ENCODE data around the gene COA1.

Gene COA1

DNA sequence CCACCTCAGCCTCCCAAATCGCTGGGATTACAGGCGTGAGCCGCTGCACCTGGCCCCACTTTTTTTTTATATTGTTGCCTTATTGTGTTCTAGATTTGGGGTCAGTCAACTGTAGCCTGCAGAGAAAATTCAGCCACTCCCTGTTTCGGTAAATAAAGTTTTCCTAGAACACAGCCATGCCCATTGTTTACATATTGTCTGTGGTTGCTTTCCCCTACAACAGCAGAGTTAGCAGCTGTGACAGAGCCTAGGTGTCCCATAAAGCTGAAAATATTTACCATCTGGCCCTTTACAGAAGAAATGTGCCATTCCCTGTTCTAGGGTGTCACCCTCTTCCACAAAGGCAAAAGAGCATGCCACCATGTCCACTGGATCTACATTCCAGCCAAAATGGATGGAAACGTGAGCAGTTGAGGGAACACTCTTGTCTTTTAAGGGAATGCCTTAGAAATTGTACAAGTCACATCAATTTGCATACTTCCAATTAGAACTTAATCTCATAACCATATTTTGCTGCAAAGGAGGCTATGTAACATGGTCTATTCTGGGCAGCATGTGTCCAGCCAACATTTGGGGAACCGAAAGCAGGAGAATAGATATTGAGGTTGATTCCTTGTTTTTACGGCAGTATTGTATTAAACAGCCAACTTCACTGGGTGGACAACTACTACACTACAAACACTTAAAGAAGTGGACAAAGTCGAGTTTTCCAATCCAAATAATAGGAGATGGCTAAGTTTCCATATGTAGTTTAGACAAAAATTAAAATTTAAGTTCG lies 18.2 kb upstream of the COA1 start:
- TF ChIP-seq GATA2 (IDR thresholded peaks at IDR 0.05; ENCODE audit: low read depth, low read length) (no peak), GATA3 (IDR thresholded peaks at IDR 0.05; ENCODE audit: low read depth, low read length) (no peak)

DNA sequence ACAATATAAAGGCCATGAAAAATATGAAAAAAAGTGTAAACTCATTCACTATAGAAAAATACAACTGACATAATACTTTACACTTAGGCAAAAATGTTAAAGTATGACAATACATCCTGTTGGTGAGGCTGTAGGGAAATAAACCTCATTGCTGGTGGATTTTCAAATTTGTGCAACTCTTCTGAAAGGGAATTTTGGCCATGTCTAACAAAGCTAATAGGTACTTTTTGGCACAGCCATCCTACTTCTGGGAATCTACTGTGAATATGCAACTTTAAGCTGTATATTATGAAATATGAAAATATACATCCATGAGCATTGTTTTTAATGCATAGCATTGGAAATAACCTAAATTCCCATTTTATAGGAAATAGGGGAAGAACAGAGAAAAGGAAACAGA lies 13.4 kb upstream of the COA1 start:
- TF ChIP-seq GATA3 (IDR thresholded peaks at IDR 0.05; ENCODE audit: low read depth, low read length): no peak
- no peak for TF ChIP-seq GATA2 (IDR thresholded peaks at IDR 0.05; ENCODE audit: low read depth, low read length)

DNA sequence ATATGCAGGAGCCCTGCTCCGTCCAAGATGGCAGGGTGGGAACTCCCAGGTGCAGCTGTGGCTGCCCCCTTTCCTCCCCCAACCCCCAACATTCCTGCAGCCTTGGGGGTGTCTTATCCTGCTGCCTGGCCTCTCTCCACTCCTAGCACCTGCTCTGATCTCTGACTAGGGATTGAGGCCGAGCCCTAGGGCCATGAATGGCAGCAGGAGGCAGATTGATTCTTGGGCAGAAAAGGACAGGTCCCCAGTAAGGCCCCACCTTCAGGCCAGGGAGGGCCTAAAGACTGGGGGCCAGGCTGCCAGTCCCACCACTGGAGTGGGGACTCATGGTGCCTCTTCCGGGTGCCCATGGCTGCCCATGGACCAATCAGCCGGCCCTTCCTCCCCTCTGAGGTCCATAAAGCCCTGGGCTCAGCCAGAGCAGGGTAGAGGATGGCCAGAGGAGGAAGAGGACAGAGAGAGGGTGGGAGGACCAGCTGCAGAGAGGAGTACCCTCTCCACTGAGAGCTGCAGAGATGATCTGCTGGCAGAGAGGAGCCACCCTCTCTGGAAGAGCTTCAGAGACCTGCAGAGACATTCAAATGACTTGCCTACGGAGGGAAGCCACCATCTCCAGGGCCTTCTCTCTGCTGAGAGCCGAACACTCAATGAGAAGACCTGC lies 8.3 kb upstream of the COA1 start:
- TF ChIP-seq GATA3 (IDR thresholded peaks at IDR 0.05; ENCODE audit: low read depth, low read length) (no peak), GATA2 (IDR thresholded peaks at IDR 0.05; ENCODE audit: low read depth, low read length) (no peak)

DNA sequence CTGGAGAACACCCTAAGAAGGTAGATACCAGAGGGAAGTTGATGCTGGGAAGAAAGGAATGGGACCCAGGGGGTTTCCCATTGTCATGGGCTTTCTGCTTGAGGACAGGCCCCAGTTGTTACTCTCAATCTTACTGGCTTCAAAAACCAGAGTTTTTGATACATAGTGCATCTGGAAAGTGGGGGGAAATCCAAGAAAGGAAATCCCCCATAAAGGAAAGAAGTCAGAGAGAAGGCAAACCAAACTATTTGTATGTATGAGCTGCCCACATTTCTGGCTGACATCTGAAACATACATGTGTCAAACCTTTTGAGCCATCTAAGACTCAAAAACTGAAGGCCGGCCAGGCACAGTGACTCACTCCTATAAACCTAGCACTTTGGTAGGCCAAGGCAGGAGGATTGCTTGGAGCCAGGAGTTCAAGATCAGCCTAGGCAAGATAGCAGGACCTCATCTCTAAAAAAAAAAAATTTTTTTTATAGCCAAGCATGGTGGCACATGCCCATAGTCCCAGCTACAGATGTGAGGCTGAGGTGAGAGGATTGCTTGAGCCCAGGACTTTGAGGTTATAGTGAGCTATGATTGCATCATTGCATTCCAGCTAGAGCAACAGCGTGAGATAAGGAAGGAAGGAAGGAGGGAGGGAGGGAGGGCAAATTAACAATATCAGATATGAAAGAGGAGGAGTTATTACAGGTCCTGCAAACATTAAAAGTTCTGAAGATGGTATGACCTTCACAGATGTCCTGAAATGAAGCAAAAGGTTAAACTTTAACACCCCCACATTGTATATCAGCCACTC lies 6.7 kb upstream of the COA1 start:
- TF ChIP-seq GATA3 (IDR thresholded peaks at IDR 0.05; ENCODE audit: low read depth, low read length) (no peak), GATA2 (IDR thresholded peaks at IDR 0.05; ENCODE audit: low read depth, low read length) (no peak)

DNA sequence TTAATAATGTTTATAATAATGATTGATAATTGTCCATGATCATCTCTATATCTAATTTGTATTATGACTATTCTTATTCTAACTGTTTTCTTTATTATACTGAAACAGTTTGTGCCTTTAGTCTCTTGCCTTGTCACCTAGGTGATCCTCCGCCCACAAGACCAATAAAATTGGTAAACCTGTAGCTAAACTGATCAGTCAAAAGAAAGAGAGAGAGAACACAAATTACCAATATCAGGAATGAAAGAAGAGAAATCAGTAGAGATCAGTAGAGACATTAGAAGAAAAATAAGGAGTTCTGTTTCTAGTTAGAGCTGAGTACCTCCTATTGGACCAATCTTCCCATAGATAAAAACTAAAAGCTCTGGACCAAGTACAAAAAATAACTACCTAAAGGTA lies 6.1 kb upstream of the COA1 start:
- TF ChIP-seq GATA3 (IDR thresholded peaks at IDR 0.05; ENCODE audit: low read depth, low read length) (no peak), GATA2 (IDR thresholded peaks at IDR 0.05; ENCODE audit: low read depth, low read length) (no peak)

DNA sequence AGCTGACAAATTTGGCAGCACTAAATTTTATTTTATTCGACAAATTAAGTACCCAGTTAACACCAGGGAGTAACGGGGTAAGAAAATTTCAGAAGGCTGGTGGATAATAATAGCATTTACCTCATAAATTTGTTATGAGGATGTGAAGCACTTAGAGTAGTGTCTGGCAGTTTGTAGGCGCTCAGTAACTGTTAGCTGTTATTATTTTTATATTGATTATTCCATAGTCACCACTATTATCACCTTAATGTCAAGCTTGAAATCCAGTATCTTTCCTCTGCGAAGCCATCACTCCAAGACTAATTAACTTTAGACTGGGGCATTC lies 563 bp upstream of the COA1 start:
- no peak for TF ChIP-seq GATA3 (IDR thresholded peaks at IDR 0.05; ENCODE audit: low read depth, low read length)
- TF ChIP-seq GATA2 (IDR thresholded peaks at IDR 0.05; ENCODE audit: low read depth, low read length): no peak

DNA sequence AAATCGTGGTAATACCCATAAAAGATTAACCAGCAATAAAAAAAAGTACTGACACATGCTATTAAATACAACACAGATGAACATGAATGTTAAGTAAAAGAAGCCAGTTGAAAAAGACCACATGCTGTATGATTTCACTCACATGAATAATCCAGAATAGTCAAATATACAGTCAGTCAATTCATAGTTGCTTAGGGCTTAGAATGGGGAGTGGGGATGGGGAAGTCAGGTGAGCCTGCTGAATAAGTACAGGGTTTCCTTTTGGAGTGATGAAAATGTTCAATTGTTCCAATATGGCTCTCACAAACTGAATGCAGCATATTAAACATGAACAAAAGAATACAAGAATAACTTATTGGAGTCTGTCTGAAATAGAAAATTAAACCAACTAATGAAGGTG lies 1.8 kb downstream of the COA1 start:
- TF ChIP-seq GATA2 (IDR thresholded peaks at IDR 0.05; ENCODE audit: low read depth, low read length) (no peak), GATA3 (IDR thresholded peaks at IDR 0.05; ENCODE audit: low read depth, low read length) (no peak)

DNA sequence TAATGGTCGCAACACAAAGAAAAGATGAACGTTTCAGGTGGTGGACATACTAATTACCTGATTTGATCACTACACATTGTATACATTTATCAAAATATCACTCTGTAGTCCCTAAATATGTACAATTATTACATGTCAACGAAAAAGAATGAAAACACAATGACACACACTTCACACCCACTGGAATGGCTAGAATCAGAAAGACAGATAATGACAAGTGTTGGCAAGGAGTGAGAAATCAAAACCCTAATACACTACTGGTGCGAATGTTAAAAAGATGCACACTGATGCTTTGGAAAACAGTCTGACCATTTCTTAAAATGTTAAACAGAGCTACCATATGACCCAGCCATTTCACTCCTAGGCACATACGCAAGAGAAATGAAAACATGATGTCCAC lies 2.3 kb downstream of the COA1 start:
- TF ChIP-seq GATA3 (IDR thresholded peaks at IDR 0.05; ENCODE audit: low read depth, low read length) (no peak), GATA2 (IDR thresholded peaks at IDR 0.05; ENCODE audit: low read depth, low read length) (no peak)

DNA sequence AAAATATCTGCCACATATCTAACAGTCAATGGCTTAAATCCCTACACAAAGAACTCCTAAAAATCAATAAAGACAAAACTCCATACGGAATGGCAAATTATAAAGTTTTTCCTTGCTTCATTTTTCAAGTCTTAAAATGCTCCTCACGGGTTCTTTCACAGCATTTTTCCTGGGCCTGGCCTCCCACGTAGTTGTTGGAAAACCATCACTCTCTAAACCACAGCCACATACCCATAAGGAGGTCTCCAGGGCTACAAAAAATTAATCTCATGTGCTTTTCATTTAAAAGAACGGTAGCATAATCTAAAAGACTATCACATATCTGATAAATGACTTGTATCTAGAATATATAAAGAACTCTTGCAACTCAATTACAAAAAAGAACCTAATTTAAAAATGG lies 2.9 kb downstream of the COA1 start:
- no peak for TF ChIP-seq GATA2 (IDR thresholded peaks at IDR 0.05; ENCODE audit: low read depth, low read length)
- TF ChIP-seq GATA3 (IDR thresholded peaks at IDR 0.05; ENCODE audit: low read depth, low read length): no peak

DNA sequence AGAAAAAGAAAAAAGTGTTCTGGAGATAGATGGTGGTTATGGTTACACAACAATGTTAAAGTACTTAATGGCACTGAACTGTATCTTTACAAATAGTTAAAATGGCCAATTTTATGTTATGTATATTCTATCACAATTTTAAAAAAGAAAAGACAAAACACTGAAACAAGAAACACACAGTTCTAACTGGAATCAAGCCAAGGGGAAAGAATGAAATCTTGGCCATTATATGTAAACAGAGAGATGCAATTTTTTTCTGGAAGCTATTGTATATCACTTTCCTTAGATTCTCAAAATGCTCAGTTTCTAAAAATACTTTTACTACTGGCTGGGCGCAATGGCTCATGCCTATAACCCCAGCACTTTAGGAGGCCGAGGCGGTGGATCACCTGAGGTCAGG lies 4.1 kb downstream of the COA1 start:
- TF ChIP-seq GATA3 (IDR thresholded peaks at IDR 0.05; ENCODE audit: low read depth, low read length): no peak
- no peak for TF ChIP-seq GATA2 (IDR thresholded peaks at IDR 0.05; ENCODE audit: low read depth, low read length)

DNA sequence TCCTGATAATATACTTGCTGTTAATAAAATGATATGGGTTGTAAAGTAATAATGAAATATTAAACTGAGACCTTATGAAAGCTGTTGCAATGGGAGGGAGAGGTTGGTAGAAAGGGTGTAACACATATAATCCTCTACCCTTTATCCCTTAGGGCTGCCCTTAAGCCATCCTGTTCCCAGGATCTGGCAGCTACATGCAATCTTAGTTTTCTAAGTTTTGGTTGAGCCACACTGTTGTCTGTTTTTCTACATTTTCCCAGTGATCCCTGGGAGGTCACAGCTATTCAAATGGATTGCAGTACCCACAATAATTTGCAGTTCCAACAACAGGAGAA lies 6.3 kb downstream of the COA1 start:
- TF ChIP-seq GATA3 (IDR thresholded peaks at IDR 0.05; ENCODE audit: low read depth, low read length): no peak
- TF ChIP-seq GATA2 (IDR thresholded peaks at IDR 0.05; ENCODE audit: low read depth, low read length): no peak

DNA sequence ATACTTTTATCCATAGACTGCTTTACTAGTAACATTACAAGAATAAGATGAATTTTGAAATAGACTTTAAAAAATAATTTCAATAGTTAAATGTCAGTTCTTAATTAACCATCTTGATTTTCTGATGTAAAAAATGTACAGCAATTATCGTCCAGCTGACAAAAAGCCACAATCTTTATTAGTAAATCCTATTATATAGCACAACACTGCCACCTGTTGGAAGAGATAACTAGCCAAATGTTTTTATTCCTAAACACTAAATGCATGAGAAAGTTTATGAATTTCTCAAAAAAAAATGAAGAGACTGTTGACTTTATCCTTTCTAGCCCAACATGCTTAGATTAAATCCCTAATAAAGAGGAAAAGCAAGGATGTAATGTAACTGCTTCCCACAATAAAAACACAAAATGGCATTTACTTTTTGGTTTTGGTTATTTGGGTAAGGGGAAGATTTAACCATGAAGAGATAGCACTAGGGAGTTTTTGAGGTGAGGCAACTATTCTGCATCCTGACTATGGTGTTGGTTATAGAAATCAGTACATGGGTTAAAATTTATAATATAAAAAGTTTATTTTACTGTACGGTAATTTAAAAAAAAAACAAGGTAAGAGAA lies 8.0 kb downstream of the COA1 start:
- TF ChIP-seq GATA3 (IDR thresholded peaks at IDR 0.05; ENCODE audit: low read depth, low read length) (no peak), GATA2 (IDR thresholded peaks at IDR 0.05; ENCODE audit: low read depth, low read length) (no peak)

DNA sequence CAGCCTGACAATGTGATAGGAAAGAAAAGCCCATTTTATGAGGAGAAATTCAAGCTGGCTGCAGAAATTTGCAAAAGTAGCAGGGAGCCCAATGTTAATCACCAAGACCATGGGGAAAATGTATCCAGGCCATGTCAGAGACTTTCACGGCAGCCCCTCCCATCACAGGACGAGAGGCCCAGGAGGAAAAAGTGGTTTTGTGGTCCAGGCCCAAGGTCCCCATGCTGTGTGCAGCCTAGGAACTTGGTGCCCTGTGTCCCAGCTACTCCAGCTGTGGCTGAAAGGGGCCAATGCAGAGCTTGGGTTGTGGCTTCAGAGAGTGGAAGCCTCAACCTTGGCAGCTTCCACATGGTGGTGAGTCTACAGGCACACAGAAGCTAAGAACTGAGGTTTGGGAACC lies 12.7 kb downstream of the COA1 start:
- no peak for TF ChIP-seq GATA2 (IDR thresholded peaks at IDR 0.05; ENCODE audit: low read depth, low read length)
- no peak for TF ChIP-seq GATA3 (IDR thresholded peaks at IDR 0.05; ENCODE audit: low read depth, low read length)

DNA sequence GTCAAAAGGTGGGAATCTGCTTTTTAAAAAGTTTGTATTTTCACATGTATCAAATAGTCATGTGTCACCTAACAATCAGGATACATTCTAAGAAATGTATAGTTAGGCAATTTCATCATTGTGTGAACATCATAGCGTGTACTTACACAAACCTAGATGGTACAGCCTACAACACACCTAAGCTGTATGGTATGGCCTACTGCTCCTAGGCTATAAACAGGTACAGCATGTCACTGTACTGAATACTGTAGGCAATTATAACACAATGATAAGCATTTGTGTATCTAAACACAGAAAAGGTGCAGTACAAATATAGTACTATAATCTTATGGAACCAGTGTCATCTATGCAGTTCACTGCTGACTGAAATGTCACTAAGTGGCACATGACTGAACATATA lies 17.8 kb downstream of the COA1 start:
- TF ChIP-seq GATA3 (IDR thresholded peaks at IDR 0.05; ENCODE audit: low read depth, low read length): no peak
- no peak for TF ChIP-seq GATA2 (IDR thresholded peaks at IDR 0.05; ENCODE audit: low read depth, low read length)
